Measurements from ENCODE around the gene DYNLT3.

- no peak for TF ChIP-seq POLR2AphosphoS5 (IDR thresholded peaks at IDR 0.05; ENCODE audit: low read depth)
- TF ChIP-seq GABPA (IDR thresholded peaks at IDR 0.05; ENCODE audit: low read depth), result no peak
- TF ChIP-seq, protein P1, sequence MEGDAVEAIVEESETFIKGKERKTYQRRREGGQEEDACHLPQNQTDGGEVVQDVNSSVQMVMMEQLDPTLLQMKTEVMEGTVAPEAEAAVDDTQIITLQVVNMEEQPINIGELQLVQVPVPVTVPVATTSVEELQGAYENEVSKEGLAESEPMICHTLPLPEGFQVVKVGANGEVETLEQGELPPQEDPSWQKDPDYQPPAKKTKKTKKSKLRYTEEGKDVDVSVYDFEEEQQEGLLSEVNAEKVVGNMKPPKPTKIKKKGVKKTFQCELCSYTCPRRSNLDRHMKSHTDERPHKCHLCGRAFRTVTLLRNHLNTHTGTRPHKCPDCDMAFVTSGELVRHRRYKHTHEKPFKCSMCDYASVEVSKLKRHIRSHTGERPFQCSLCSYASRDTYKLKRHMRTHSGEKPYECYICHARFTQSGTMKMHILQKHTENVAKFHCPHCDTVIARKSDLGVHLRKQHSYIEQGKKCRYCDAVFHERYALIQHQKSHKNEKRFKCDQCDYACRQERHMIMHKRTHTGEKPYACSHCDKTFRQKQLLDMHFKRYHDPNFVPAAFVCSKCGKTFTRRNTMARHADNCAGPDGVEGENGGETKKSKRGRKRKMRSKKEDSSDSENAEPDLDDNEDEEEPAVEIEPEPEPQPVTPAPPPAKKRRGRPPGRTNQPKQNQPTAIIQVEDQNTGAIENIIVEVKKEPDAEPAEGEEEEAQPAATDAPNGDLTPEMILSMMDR (IDR thresholded peaks at IDR 0.05; ENCODE audit: insufficient read depth, low read length), result no peak
Measured at GRCh38 chrX:37817579-37817978, 29.8 kb downstream of the DYNLT3 start.
